HFF-Myc (cell line): ENCODE data around the gene MARK3.

ENCODE experiments used
- DNase-seq: peaks from one replicate; pipeline ENCODE4 v3.0.0-alpha.2; 2011; ENCODE audit warnings: low read depth; ENCODE audit errors: extremely low read depth
- H3K4me3 ChIP-seq: replicated peaks from 2 replicates; pipeline ENCODE4 v1.5.1; 2011; ENCODE audit warnings: low read depth, mild to moderate bottlenecking, control low read depth, low read length
- TF ChIP-seq, protein P1 (sequence below): IDR thresholded peaks from 2 replicates; pipeline ENCODE4 v1.5.1; 2012; ENCODE audit warnings: mild to moderate bottlenecking, low read depth, low read length, control low read depth; ENCODE audit errors: missing control alignments

MARK3 gene

DNA sequence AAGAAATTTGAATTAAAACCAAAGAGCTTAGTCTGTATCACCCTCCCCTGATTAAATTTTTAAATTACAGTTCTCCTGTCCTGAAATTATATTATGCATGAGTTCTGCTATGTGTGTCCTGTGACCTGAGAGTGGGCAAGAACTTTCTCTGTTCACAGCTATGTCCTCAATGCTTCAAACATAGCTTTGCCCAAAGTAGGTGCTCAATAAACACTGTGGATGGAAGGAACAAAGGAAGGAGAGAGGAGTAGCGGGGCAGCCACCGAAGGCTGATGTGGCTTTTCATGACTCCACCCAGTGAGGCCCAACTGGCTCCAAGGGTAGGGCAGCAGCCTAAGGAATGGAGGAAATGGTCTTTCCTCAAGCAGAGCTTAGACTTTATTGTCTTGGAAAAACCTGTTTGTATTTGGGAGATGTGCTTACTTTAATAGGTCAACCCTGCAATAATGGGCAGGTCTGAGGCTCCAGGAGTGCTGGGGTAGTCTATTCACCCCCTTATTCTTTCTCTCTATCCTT, 7.6 kb upstream of the MARK3 start:
- TF ChIP-seq, protein P1, sequence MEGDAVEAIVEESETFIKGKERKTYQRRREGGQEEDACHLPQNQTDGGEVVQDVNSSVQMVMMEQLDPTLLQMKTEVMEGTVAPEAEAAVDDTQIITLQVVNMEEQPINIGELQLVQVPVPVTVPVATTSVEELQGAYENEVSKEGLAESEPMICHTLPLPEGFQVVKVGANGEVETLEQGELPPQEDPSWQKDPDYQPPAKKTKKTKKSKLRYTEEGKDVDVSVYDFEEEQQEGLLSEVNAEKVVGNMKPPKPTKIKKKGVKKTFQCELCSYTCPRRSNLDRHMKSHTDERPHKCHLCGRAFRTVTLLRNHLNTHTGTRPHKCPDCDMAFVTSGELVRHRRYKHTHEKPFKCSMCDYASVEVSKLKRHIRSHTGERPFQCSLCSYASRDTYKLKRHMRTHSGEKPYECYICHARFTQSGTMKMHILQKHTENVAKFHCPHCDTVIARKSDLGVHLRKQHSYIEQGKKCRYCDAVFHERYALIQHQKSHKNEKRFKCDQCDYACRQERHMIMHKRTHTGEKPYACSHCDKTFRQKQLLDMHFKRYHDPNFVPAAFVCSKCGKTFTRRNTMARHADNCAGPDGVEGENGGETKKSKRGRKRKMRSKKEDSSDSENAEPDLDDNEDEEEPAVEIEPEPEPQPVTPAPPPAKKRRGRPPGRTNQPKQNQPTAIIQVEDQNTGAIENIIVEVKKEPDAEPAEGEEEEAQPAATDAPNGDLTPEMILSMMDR: no peak
- H3K4me3 ChIP-seq: no peak overlapping the region
- DNase-seq: no peak

GRCh38 chr14:103378038-103378854, 7.0 kb upstream of the MARK3 start:
- TF ChIP-seq, protein P1: no peak
- H3K4me3 ChIP-seq: no peak overlapping the region
- DNase-seq: no peak

DNA sequence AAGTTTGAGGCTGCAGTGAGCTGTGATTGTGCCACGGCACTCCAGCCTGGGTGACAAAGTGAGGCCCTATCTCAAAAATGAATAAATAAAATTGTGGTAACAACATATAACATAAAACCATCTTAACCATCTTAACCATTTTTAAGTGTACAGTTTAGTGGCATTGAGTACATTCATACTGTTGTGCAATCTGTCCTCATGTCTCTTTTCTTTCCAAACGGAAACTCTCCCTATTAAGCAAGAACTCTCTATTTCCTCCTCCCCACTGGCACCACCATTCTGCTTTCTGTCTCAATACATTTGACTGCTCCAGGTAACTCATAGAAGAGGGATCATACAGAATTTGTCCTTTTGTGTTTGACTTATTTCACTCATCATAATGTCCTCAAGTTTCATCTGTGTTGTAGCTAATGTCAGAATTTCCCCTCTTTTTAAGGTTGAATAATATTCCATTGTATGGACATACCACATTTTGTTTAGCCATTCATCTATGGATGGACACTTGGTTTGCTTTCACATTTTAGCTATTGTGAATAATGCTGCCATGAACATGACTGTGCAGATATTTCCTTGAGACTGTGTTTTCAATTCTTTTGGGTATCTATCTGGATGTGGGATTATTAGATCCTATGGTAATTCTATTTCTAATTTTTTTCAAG, 4.4 kb upstream of the MARK3 start:
- no peak for DNase-seq
- TF ChIP-seq, protein P1: no peak
- H3K4me3 ChIP-seq: no peak overlapping the region

- TF ChIP-seq, protein P1: no peak
- H3K4me3 ChIP-seq: no peak overlapping the region
- no peak for DNase-seq
These were observed 2.8 kb upstream of the MARK3 start for GRCh38 chr14:103382376-103382775.

- peak overlapping the region; percentile 92 for H3K4me3 ChIP-seq
- DNase-seq: no peak
- TF ChIP-seq, protein P1: no peak
These were observed 614 bp upstream of the MARK3 start for GRCh38 chr14:103384450-103385151.

GRCh38 chr14:103385929-103386712, 906 bp downstream of the MARK3 start:
- DNase-seq: no peak
- peak overlapping the region; percentile 92 for H3K4me3 ChIP-seq
- TF ChIP-seq, protein P1: no peak
